Sigmoid colon (tissue), 7 donors: ENCODE measurements around the gene CDH23. TPM values are rescaled to one million over a fixed set of nuclear protein-coding genes. Genes with fewer than 3 reads are reported as not detected.

Experiments
- DNase-seq: peaks from one replicate; pipeline ENCODE4 v3.0.0-alpha.2; 2019
- H3K27ac ChIP-seq, 4 donors: fragments of 200-600 bp; sonication (generic); one replicate each; pipeline ENCODE4 v1.5.1; 2016 to 2019; ENCODE audit warnings: mild to moderate bottlenecking in 1 of 4
- H3K27me3 ChIP-seq, 3 donors: fragments of 200-600 bp; sonication (generic); one replicate each; pipeline ENCODE4 v1.5.1; 2019; ENCODE audit warnings: mild to moderate bottlenecking in 1 of 3
- H3K36me3 ChIP-seq, 4 donors: fragments of 200-600 bp; sonication (generic); one replicate each; pipeline ENCODE4 v1.5.1; 2016 to 2019
- H3K4me1 ChIP-seq, 4 donors: fragments of 200-600 bp; sonication (generic); one replicate each; pipeline ENCODE4 v1.5.1; 2017 to 2019
- H3K4me3 ChIP-seq, 4 donors: fragments of 200-600 bp; sonication (generic); one replicate each; pipeline ENCODE4 v1.5.1; 2017 to 2019; ENCODE audit warnings: mild to moderate bottlenecking in 2 of 4, moderate library complexity in 1 of 4
- H3K9me3 ChIP-seq, 4 donors: fragments of 200-600 bp in 3 of 4; sonication (generic) in 3 of 4; one replicate each; pipeline versions ENCODE4 v1.5.1 to v1.6.1; 2013 to 2019
- CTCF ChIP-seq, 4 experiments: fragments of 450-650 bp in 3 of 4; fragments of 200-600 bp in 1 of 4; IDR thresholded peaks; one replicate each; pipeline ENCODE4 v1.5.1; 2016 to 2019; ENCODE audit warnings: antibody characterized with exemption in 4 of 4, mild to moderate bottlenecking in 3 of 4, moderate library complexity in 2 of 4
- EP300 ChIP-seq, 4 donors: sonication (generic); formaldehyde crosslinking; IDR thresholded peaks; one replicate each; pipeline ENCODE4 v1.6.1; 2017; ENCODE audit warnings: antibody characterized with exemption in 4 of 4
- POLR2A ChIP-seq, 2 donors: fragments of 450-650 bp; IDR thresholded peaks; one replicate each; pipeline ENCODE4 v1.6.1; 2016; ENCODE audit warnings: antibody characterized with exemption in 2 of 2, mild to moderate bottlenecking in 2 of 2, moderate library complexity in 2 of 2
- POLR2AphosphoS5 ChIP-seq, 4 donors: sonication (generic); formaldehyde crosslinking; IDR thresholded peaks; one replicate each; pipeline ENCODE4 v1.6.1; 2017; ENCODE audit warnings: antibody characterized with exemption in 4 of 4
- WGBS, 2 donors: extraction: QIAGEN DNeasy Blood & Tissue Kit; methylation state at CpG; one replicate each; pipeline ENCODE4 v1.1.7; 2013; 5-methylcytosine and 5-hydroxymethylcytosine counted together
- intact Hi-C: fragments of 100-400 bp; cut with DNase I; formaldehyde crosslinking; loops from one replicate; pipeline ENCODE4 v1.15.1; 2023
- polyA plus RNA-seq, 3 donors: library from polyadenylated mRNA; stranded (reverse); fragments of 200-250 nt; gene quantifications; one replicate each; pipeline ENCODE4 v1.2.3, GENCODE V29; 2013
- total RNA-seq, 4 donors: library from RNA; depleted of rRNA; stranded (reverse); fragments of >200 nt; gene quantifications; one replicate each; pipeline ENCODE4 v1.1.0, GENCODE V29; 2016
- donor health status: healthy with polysubstance abuse.
- donor health status: Bipolar disorder and iron deficiency.
- donor health status: healthy.

The CDH23 gene
- total and polyA plus RNA-seq, 7 donors = 1.5 to 7.2 (median 3.0) TPM

GRCh38 chr10:71778071-71778825 is 381.5 kb downstream of the CDH23 start:
- no peak for DNase-seq
- intact Hi-C loops = loop anchor here (10.0 kb wide), 1 partner anchor 183 kb away; no protein-coding TSS in a partner anchor
- Histone ChIP-seq H3K4me3 (no peak overlapping the region), H3K9me3 (no peaks in the 10 kb centered on the region), H3K27me3 (no peaks in the 10 kb centered on the region), H3K36me3 (no peaks in the 10 kb centered on the region), H3K4me1 (peaks cover 0 to 20% (median 5%) of the 10 kb centered on the region in 4 donors), H3K27ac (no peak overlapping the region)
- TF ChIP-seq POLR2AphosphoS5 (IDR thresholded peaks at IDR 0.05) = no peak
- no peak for TF ChIP-seq POLR2A (IDR thresholded peaks at IDR 0.05)
- no peak for TF ChIP-seq EP300 (IDR thresholded peaks at IDR 0.05)
- TF ChIP-seq CTCF (IDR thresholded peaks at IDR 0.05) = no peak
- 77 to 97% methylated on average over 11 of the region's 11 CpGs for WGBS, 2 donors

GRCh38 chr10:71779641-71780040 is 382.9 kb downstream of the CDH23 start:
- TF ChIP-seq POLR2A (IDR thresholded peaks at IDR 0.05) (no peak), CTCF (IDR thresholded peaks at IDR 0.05) (no peak), EP300 (IDR thresholded peaks at IDR 0.05) (no peak), POLR2AphosphoS5 (IDR thresholded peaks at IDR 0.05) (no peak)
- DNase-seq = no peak
- intact Hi-C loops = loop anchor here (10.0 kb wide), 1 partner anchor 185 kb away; no protein-coding TSS in a partner anchor
- peaks cover 0 to 11% (median 0%) of the 10 kb centered on the region in 4 donors for H3K4me1 ChIP-seq
- no peaks in the 10 kb centered on the region for H3K9me3 ChIP-seq
- 77 to 94% methylated on average over 6 of the region's 6 CpGs for WGBS, 2 donors
- H3K27ac ChIP-seq = no peak overlapping the region
- no peak overlapping the region for H3K4me3 ChIP-seq
- no peaks in the 10 kb centered on the region for H3K36me3 ChIP-seq
- H3K27me3 ChIP-seq = no peaks in the 10 kb centered on the region

GRCh38 chr10:71780156-71780555 is 383.4 kb downstream of the CDH23 start:
- no peaks in the 10 kb centered on the region for H3K27me3 ChIP-seq
- WGBS, 2 donors = 78 to 91% methylated on average over 7 of the region's 7 CpGs
- no peaks in the 10 kb centered on the region for H3K36me3 ChIP-seq
- H3K9me3 ChIP-seq = no peaks in the 10 kb centered on the region
- intact Hi-C loops = no loop called here
- no peak overlapping the region for H3K27ac ChIP-seq
- TF ChIP-seq POLR2A (IDR thresholded peaks at IDR 0.05) (no peak), CTCF (IDR thresholded peaks at IDR 0.05) (no peak), EP300 (IDR thresholded peaks at IDR 0.05) (no peak), POLR2AphosphoS5 (IDR thresholded peaks at IDR 0.05) (no peak)
- peaks cover 0 to 6% (median 0%) of the 10 kb centered on the region in 4 donors for H3K4me1 ChIP-seq
- H3K4me3 ChIP-seq = no peak overlapping the region
- DNase-seq = no peak

GRCh38 chr10:71780719-71781118 is 384.0 kb downstream of the CDH23 start:
- DNase-seq = no peak
- 91 to 92% methylated on average over 9 of the region's 9 CpGs for WGBS, 2 donors
- Histone ChIP-seq H3K27me3 (no peaks in the 10 kb centered on the region), H3K4me1 (peaks cover 0 to 6% (median 0%) of the 10 kb centered on the region in 4 donors), H3K27ac (no peak overlapping the region), H3K9me3 (no peaks in the 10 kb centered on the region), H3K4me3 (no peak overlapping the region), H3K36me3 (no peaks in the 10 kb centered on the region)
- TF ChIP-seq CTCF (IDR thresholded peaks at IDR 0.05) (no peak), POLR2AphosphoS5 (IDR thresholded peaks at IDR 0.05) (no peak), EP300 (IDR thresholded peaks at IDR 0.05) (no peak), POLR2A (IDR thresholded peaks at IDR 0.05) (no peak)
- intact Hi-C loops = no loop called here
